Tibial nerve (tissue), 4 donors: ENCODE measurements around the gene PSMC5.

ENCODE experiments used
- CTCF ChIP-seq, 5 experiments: fragments of 200-600 bp in 3 of 5; fragments of 450-650 bp in 2 of 5; sonication (generic) in 3 of 5; IDR thresholded peaks; one replicate each; pipeline ENCODE4 v1.5.1; 2016 to 2019; ENCODE audit warnings: antibody characterized with exemption in 5 of 5, mild to moderate bottlenecking in 3 of 5, moderate library complexity in 2 of 5
- EP300 ChIP-seq, 2 donors: sonication (generic); formaldehyde crosslinking; IDR thresholded peaks; one replicate each; pipeline ENCODE4 v1.6.1; 2017; ENCODE audit warnings: antibody characterized with exemption in 2 of 2, mild to moderate bottlenecking in 1 of 2
- POLR2A ChIP-seq, 2 donors: fragments of 450-650 bp; IDR thresholded peaks; one replicate each; pipeline ENCODE4 v1.6.1; 2017; ENCODE audit warnings: antibody characterized with exemption in 2 of 2, mild to moderate bottlenecking in 2 of 2, moderate library complexity in 2 of 2

- TF ChIP-seq CTCF (IDR thresholded peaks at IDR 0.05) (no peak), POLR2A (IDR thresholded peaks at IDR 0.05) (no peak), EP300 (IDR thresholded peaks at IDR 0.05) (no peak)
Observed at GRCh38 chr17:63816669-63817068, 10.6 kb upstream of the PSMC5 start.
